Ovary (tissue), 9 donors: ENCODE data around the gene CHMP5. TPM values are rescaled to one million over a fixed set of nuclear protein-coding genes. Genes with fewer than 3 reads are reported as not detected.

Experiments
- DNase-seq, 5 donors: peaks; one replicate each; pipeline ENCODE4 v3.0.0-alpha.2; 2019 to 2020
- H3K27ac ChIP-seq, 2 donors: fragments of 200-600 bp; one replicate each; pipeline versions ENCODE4 v1.5.1 to v1.8.0; 2019 to 2022
- H3K27me3 ChIP-seq: fragments of 200-600 bp; one replicate; pipeline ENCODE4 v1.8.0; 2022
- H3K36me3 ChIP-seq: fragments of 200-600 bp; sonication (generic); one replicate; pipeline ENCODE4 v1.5.1; 2019
- H3K4me1 ChIP-seq: one replicate; pipeline ENCODE4 v1.8.1; 2013; ENCODE audit warnings: mild to moderate bottlenecking, moderate library complexity; ENCODE audit not compliant: insufficient read depth
- H3K4me3 ChIP-seq: fragments of 200-600 bp; sonication (generic); one replicate; pipeline ENCODE4 v1.5.1; 2017
- H3K9me3 ChIP-seq, 2 donors: fragments of 200-600 bp in 1 of 2; sonication (generic) in 1 of 2; one replicate each; pipeline versions ENCODE4 v1.5.1 to v1.8.1; 2013 to 2019; ENCODE audit warnings: mild to moderate bottlenecking in 1 of 2, moderate library complexity in 1 of 2
- EP300 ChIP-seq: sonication (generic); formaldehyde crosslinking; IDR thresholded peaks from one replicate; pipeline ENCODE4 v1.6.1; 2017; ENCODE audit warnings: antibody characterized with exemption
- POLR2A ChIP-seq: fragments of 450-650 bp; IDR thresholded peaks from one replicate; pipeline ENCODE4 v1.6.1; 2017; ENCODE audit warnings: antibody characterized with exemption, mild to moderate bottlenecking, moderate library complexity
- WGBS, 3 donors: extraction: QIAGEN DNeasy Blood & Tissue Kit in 1 of 3; methylation state at CpG; one replicate each; pipeline versions ENCODE4 v1.1.5 to v1.1.7; 2013 to 2017; 5-methylcytosine and 5-hydroxymethylcytosine counted together
- intact Hi-C, 4 donors: fragments of 100-400 bp; cut with DNase I; formaldehyde crosslinking; loops; one replicate each; pipeline versions ENCODE4 v1.11.0 to v1.15.1; 2022 to 2023
- polyA plus RNA-seq, 2 donors: library from polyadenylated mRNA; stranded (reverse); fragments of 200-250 nt in 1 of 2; fragments of 350-450 nt in 1 of 2; fragmentation: Illumina TruSeq in 1 of 2; extraction: RNeasy Lipid Tissue Mini Kit (QIAGEN cat#74804) in 1 of 2; gene quantifications; one replicate each; pipeline ENCODE4 v1.2.3, GENCODE V29; 2013 to 2014
- total RNA-seq, 7 donors: library from RNA; depleted of rRNA in 2 of 7; stranded (reverse); fragments of >200 nt in 2 of 7; fragmentation: NEBNext Ultra II Directional in 3 of 7; extraction: Animal tissue kit (Norgen Biotek cat#: 25700) in 3 of 7; gene quantifications; one replicate each; pipeline versions ENCODE4 v1.1.0 to v1.2.4, GENCODE V29; 2016 to 2023
- TF ChIP-seq, protein P1 (sequence below), 3 donors: fragments of 450-650 bp in 2 of 3; fragments of 200-600 bp in 1 of 3; IDR thresholded peaks; one replicate each; pipeline versions ENCODE4 v1.5.1 to v1.8.0; 2016 to 2022; ENCODE audit warnings: antibody characterized with exemption in 3 of 3, mild to moderate bottlenecking in 1 of 3
- donor health status: DM: no; HTN: no; CAD: no; lungs with moderate emphysema.
- donor health status: DM: no; HTN: no; CAD: no.
- donor health status: Bipolar disorder and iron deficiency.
- donor health status: DM: yes; HTN: yes; CAD: no.
- donor health status: DM: no; HTN: no; CAD: no.
- donor health status: DM: yes; HTN: yes; CAD: no.

The CHMP5 gene
- total and polyA plus RNA-seq, 9 donors, result 39.7 to 66.5 (median 52.9) TPM

DNA sequence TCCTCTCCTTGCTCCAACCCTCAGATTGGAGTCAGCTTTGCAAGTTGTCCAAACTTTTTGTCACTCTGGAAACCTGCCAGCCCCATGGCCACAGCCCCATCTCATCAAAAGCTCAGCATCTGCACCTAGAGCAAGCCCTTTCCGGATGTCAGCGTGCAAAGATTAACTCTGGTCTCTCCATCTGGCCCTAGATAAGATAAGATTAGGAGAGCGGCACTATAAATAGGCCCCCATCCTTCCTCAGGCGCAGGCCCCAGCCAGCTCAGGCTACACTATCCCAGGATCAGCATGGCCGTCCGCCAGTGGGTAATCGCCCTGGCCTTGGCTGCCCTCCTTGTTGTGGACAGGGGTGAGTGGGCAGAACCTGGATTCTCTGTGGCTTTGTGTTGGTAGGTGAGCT is 24.9 kb upstream of the CHMP5 start, which contains the start of gene SPINK4:
Gene SPINK4 (plus strand): TSS at position 247 of the 400 bp plus-strand sequence. CDS start 42 bp downstream, at position 289.
- no peak within 1 kb of the TSS for H3K4me3 ChIP-seq
- TF ChIP-seq EP300 (no peak), POLR2A (no peak)
- TF ChIP-seq, protein P1, sequence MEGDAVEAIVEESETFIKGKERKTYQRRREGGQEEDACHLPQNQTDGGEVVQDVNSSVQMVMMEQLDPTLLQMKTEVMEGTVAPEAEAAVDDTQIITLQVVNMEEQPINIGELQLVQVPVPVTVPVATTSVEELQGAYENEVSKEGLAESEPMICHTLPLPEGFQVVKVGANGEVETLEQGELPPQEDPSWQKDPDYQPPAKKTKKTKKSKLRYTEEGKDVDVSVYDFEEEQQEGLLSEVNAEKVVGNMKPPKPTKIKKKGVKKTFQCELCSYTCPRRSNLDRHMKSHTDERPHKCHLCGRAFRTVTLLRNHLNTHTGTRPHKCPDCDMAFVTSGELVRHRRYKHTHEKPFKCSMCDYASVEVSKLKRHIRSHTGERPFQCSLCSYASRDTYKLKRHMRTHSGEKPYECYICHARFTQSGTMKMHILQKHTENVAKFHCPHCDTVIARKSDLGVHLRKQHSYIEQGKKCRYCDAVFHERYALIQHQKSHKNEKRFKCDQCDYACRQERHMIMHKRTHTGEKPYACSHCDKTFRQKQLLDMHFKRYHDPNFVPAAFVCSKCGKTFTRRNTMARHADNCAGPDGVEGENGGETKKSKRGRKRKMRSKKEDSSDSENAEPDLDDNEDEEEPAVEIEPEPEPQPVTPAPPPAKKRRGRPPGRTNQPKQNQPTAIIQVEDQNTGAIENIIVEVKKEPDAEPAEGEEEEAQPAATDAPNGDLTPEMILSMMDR (IDR thresholded peaks at IDR 0.05), result no peak
- no peak within 1 kb of the TSS for H3K27ac ChIP-seq
- H3K36me3 ChIP-seq, result no peaks in the 10 kb centered on the region
- WGBS, 3 donors, result 45 to 51% (median 46%) methylated on average over 7 of the region's 7 CpGs
- no peaks in the 10 kb centered on the region for H3K27me3 ChIP-seq
- no peaks in the 10 kb centered on the region for H3K4me1 ChIP-seq
- intact Hi-C loops, result no loop called here
- no peak for DNase-seq
- no peaks in the 10 kb centered on the region for H3K9me3 ChIP-seq

DNA sequence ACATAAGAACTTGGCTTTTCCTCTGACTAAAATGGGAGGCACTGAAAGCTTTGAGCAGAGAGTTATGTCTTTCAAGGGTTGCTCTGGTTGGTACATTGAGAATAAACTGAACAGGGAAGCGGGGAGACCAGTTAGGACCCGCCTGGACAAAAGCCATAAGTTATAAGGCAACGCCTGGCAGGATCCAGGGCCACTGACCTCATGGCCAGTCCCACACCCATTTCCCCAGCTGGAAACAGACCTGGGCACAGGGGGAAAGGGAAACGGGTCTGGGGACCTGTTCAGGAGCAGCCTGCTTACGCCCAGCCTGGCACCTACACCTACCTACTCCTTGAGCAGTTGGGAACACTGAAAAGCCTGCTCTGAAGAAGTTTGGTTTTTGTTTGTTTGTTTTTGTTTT is 23.6 kb upstream of the CHMP5 start:
- TF ChIP-seq EP300, result no peak
- no peak for TF ChIP-seq POLR2A
- TF ChIP-seq, protein P1 (IDR thresholded peaks at IDR 0.05), result no peak
- H3K27me3 ChIP-seq, result no peaks in the 10 kb centered on the region
- H3K4me1 ChIP-seq, result no peaks in the 10 kb centered on the region
- H3K4me3 ChIP-seq, result no peak overlapping the region
- no peak overlapping the region for H3K27ac ChIP-seq
- 66 to 71% (median 68%) methylated on average over 5 of the region's 5 CpGs for WGBS, 3 donors
- no peak for DNase-seq
- no peaks in the 10 kb centered on the region for H3K9me3 ChIP-seq
- intact Hi-C loops, result no loop called here
- no peaks in the 10 kb centered on the region for H3K36me3 ChIP-seq

DNA sequence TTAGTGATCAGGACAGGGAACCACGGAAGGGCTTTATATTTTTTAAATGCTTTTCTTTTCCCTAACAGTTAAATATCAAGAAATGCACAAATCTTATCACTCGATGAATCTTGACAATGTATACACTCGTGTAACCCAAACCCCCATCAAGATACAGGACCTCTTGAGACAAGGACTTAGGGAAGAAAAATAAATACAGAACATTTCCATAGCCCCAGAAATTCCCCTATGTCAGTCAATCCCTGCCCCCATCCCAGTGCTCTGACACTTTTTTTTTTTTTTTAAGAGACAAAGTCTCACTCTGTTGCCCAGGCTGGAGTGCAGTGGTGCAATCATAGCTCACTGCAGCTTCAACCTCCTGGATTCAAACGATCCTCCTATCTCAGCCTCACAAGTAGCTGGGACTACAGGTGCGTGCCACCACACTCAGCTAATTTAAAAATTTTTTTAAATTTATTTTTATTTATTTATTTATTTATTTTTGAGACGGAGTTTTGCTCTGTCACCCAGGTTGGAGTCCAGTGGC is 22.2 kb upstream of the CHMP5 start:
- no peaks in the 10 kb centered on the region for H3K9me3 ChIP-seq
- H3K4me1 ChIP-seq, result no peaks in the 10 kb centered on the region
- H3K27me3 ChIP-seq, result no peaks in the 10 kb centered on the region
- WGBS, 3 donors, result 72 to 77% (median 74%) methylated on average over 6 of the region's 6 CpGs
- intact Hi-C loops, result no loop called here
- H3K27ac ChIP-seq, result no peak overlapping the region
- no peak for DNase-seq
- TF ChIP-seq, protein P1 (IDR thresholded peaks at IDR 0.05), result no peak
- no peak for TF ChIP-seq EP300
- TF ChIP-seq POLR2A, result no peak
- H3K36me3 ChIP-seq, result no peaks in the 10 kb centered on the region
- no peak overlapping the region for H3K4me3 ChIP-seq

DNA sequence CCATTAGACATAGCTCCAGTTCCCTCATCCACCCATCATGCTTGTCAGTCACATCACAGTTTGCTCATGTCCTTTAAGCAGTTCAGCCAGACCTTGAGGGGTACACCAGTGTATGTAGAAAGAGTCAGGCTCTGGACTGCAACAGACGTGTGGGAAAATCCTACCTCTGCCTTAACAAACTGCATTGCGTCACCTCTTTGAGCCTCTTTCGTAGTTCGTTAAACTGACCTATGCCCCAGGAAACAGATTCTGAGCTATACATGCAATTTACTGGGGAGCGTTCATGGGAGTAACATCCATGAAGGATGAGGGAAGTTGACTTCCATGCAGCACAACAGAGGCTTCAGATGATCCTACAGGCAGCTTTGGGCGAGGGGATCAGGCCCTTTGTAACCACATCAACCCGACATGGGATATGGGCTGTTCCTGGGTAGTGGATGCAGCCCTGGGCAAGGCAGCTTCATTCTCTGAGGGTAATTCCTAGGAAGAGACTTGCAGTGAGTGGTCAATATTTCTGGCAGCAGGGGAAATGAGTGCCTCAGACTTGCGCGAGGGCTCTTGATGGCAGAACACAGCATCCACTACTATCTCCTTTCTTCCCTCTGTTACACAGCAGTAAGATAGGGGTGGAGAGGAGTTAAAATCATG is 20.6 kb upstream of the CHMP5 start:
- intact Hi-C loops, result no loop called here
- no peak overlapping the region for H3K27ac ChIP-seq
- TF ChIP-seq EP300 (no peak), POLR2A (no peak)
- TF ChIP-seq, protein P1 (IDR thresholded peaks at IDR 0.05), result no peak

More for the DNA sequence above, 20.6 kb upstream of the CHMP5 start:
- no peaks in the 10 kb centered on the region for H3K36me3 ChIP-seq
- H3K4me1 ChIP-seq, result no peaks in the 10 kb centered on the region
- no peaks in the 10 kb centered on the region for H3K9me3 ChIP-seq
- no peak for DNase-seq
- H3K27me3 ChIP-seq, result no peaks in the 10 kb centered on the region
- WGBS, 3 donors, result 71 to 81% (median 72%) methylated on average over 9 of the region's 9 CpGs
- H3K4me3 ChIP-seq, result no peak overlapping the region
